HG03066 (cell line): Measurements from ENCODE around the gene SH3PXD2A.

Experiments used
- ATAC-seq: cut with Tn5 transposase; IDR thresholded peaks from one replicate; pipeline ENCODE4 v1.9.1; 2021; ENCODE audit warnings: low read depth; ENCODE audit not compliant: unreplicated experiment

Gene SH3PXD2A

GRCh38 chr10:103598654-103599115 lies 256.7 kb downstream of the SH3PXD2A start:
- no peak for ATAC-seq

- no peak for ATAC-seq
Measured at GRCh38 chr10:103597003-103597402, 258.4 kb downstream of the SH3PXD2A start.

DNA sequence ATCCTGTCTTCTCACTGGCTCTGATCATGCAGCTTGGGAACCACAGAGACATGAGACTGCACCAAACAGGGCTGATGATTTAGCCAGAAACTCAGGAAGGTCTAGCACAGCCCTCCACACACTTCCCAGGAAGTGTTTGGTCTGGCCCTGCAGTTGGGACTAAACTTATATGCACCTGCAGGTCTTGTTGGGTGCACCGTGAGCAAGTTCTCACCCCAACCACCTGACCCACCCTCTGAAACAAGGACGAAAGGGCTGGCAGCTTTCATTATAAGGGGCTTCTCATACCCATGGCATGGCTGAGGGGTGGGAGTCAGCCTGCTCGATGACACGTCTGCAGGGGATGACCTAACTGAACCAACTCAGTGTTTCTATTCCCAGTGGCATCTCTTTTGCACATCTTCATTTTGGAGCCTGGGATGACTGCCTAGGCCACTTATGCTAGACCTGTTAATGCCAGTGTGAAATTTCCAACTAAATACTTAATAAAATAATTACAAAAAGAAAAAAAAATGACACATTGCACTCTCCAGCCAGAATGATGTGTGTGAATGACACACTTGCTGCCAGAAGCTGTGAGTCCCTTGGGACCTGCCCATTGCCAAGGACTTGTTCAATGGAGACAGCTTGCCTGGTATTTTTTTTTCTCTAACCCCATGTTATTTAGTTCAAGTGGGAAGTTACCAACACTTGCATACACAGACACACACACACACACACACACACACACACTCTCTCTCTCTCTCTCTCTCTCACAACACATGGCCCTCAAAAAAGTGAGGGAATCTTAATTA lies 259.2 kb downstream of the SH3PXD2A start:
- no peak for ATAC-seq

DNA sequence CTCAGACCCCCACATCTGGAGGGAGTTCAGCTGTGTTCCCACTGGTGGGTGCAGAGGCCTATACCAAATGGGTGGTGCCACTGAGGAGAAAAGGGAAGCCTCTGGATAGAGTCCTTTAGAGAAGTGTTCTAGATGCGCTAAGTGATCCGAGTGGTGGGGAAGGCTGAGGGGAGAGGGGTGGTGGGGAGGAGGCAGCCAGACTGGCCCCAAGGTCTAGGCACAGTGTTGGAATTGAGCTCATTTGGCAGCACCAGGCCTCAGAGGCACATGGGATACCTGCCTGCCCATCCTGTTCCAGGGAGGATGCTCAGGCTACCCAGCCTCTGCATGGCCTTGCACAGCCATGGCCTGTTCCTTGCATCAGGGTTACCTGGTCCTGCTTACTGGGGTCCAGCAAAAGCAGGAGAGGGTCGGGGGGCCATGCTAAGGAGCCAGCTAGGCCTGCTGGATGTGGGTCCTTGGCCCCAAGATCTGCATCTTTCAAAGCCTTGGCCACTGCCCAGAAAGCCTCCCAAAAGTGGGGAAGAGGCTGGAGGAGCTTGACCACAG lies 262.3 kb downstream of the SH3PXD2A start:
- ATAC-seq: no peak

DNA sequence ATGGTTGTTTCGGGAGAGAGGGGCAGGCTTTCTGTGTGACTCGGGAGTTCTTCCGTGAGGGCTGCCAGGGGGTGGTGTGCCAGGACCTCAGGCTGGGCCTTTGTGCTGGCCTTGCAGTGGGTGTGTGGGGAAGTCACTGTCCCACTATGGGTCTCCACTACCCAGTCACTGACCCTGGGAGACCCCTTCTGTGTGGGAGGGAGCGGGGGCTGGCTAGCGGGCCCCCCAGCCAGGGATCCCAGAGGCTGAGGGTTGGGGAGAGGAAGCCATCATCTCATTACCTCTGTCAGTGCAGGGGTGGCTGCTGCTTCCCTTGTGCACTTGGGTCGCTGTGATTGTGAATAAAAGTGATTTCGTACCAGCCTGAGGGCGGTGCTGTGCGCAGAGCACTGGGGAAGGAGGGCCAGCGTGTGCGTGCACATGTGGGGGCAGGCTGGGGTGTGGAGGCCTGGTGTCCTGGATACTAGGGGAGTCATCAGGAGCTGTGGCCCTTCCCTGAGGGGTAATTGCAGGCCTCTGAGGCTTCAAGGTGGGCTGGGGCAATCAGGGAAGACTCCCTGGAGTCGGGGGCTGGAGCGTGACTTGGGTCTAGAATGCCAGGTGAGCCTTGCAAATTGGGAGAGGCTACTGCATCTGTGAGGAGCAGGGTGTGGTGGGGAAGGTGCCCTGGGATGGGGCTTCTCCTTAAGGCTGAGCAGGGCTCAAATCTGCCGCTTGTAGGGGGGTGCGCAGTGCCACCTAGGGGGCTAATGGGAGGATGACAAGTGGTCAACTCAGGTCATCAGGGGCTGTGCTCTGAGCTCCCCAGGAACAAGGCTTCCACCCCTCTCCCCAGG lies 263.0 kb downstream of the SH3PXD2A start:
- ATAC-seq: peak; percentile 62

DNA sequence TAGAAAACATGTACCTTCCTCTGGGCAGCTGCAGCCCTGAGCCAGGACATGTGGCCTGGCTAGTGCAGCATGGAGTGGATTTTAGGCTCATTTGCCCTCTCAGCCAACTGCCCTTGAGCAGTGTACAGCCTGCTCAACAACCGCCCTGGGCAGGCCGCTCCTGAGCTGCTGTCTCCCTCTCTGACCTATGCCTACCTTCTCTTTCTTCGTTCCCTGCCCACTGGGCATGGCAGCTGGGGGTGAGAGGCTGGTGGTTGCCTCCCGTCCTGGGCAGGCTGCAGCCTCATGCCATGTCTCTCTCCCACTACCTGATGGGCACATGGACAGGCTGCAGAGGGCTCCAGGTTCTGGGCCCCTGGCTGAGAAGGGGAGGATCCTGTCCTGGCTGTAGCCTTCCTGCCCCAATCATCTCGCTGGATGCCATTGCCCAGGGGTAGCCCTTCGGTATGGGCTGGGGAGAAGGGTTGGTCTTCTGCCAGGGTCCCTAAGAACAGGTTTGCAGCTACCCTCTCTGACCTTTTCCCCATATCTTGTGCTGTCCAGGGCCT lies 264.6 kb downstream of the SH3PXD2A start:
- no peak for ATAC-seq

DNA sequence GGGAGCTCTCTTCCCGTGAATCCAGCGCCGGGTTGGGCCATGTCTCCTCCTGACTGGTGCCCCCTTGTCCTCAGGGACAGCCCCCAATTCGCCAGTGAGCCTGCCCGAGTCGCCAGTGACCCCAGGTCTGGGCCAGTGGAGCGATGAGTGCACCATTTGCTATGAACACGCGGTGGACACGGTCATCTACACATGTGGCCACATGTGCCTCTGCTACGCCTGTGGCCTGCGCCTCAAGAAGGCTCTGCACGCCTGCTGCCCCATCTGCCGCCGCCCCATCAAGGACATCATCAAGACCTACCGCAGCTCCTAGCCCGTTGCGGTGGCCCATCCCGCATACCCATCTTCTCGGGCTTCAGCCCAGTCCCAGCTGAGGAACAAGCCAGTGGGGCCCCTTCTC lies 265.3 kb downstream of the SH3PXD2A start:
- no peak for ATAC-seq

DNA sequence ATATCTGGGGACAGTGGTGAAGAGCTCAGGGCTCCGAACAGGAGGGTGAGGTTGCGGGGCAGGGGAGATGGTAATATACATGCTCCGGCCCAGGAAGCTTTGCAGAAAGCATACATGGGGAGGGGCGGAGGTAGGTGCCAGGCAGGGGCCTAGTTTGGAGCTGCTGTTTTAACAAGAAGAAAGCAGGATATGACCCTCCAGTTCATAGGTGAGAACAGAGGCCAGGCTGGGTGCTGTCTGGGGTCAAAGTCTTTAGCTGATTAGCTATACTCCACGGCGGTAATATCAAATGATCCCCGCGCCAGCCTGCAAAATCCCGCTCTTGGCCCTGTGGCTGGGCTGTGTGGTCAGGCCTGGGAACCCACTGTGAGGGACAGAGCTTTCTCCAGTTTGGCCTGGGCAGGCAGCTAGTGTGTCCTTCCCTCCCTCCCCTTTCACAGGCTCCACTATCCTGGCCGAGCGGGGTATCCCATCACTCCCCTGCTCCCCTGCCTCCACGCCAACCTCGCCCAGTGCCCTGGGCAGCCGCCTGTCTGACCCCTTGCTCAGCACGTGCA lies 266.2 kb downstream of the SH3PXD2A start:
- ATAC-seq: no peak

DNA sequence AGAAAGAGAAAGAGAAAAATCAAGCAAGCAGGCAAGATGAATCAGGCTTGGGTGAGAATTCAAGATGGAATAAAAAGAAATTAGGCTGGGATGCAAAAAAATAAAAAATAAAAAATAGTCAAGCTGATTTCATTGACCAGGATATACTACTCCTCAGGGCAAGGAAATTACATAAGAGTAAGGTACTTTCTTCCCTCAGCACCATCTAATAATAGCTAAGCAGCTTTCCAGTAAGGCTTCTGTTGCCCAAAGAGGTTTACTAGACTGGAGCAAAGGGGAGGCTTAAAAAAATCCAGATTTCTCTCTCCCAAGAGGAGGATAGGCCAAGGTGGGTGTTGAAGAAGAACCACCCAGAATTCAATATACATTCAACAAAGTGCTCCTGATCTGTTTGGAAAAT lies 268.3 kb downstream of the SH3PXD2A start:
- ATAC-seq: no peak

DNA sequence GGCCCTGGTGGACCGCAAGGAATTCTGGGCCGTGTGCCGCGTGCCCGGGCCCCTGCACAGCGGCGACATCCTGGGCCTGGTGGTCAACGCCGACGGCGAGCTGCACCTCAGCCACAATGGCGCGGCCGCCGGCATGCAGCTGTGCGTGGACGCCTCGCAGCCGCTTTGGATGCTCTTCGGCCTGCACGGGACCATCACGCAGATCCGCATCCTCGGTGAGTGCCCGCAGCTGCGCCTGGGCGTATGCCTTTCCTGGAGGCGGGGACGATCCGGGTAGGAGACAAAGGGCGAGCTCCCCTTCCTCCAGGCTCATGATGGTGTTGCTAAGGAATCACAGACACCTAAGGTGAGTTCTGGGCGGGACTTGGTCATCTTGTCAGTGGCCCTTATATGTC lies 270.4 kb downstream of the SH3PXD2A start:
- no peak for ATAC-seq

DNA sequence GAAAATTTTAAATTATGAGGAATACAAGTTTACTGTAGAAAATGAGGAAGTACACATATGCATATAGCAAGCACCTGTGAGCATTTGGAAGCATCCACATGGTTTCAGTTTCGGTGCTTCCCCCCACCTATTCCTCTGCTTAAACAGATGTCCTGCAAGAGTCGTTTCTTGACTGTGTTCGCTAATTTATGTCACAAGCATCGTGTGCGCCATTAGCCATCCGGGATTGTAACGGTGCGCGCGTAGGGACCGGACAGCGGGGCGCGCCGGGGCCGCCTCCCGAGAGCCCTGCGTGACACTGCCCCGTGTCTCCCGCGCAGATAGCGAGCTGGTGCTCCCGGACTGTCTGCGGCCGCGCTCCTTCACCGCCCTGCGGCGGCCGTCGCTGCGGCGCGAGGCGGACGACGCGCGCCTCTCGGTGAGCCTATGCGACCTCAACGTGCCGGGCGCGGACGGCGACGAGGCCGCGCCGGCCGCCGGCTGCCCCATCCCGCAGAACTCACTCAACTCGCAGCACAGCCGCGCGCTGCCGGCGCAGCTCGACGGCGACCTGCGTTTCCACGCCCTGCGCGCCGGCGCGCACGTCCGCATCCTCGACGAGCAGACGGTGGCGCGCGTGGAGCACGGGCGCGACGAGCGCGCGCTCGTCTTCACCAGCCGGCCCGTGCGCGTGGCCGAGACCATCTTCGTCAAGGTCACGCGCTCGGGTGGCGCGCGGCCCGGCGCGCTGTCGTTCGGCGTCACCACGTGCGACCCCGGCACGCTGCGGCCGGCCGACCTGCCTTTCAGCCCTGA lies 271.0 kb downstream of the SH3PXD2A start:
- no peak for ATAC-seq

- no peak for ATAC-seq
Measured at GRCh38 chr10:103583871-103584215, 271.5 kb downstream of the SH3PXD2A start.

- ATAC-seq: no peak
Measured at GRCh38 chr10:103582331-103583123, 272.8 kb downstream of the SH3PXD2A start.

GRCh38 chr10:103581499-103581898 lies 273.9 kb downstream of the SH3PXD2A start:
- ATAC-seq: no peak

DNA sequence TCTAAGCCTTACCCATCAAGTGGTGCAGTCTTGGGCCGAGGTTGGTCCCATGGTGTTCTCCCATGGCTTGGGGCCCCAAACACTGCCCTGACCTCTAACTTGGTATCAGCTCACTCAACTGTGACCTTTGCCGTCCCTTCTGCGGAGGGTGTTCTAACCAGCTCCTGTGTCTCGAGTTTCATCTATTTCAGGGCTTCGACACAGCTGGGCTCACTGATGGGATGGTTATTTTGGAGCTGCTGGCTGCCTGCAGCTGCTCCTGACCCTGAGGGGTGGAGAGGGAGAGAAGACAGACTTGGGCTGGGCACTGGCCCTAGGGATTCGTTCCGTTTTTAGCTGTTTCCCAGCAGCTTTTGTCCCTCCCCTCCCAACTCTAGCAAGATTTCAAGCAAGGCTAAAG lies 274.9 kb downstream of the SH3PXD2A start:
- ATAC-seq: no peak

DNA sequence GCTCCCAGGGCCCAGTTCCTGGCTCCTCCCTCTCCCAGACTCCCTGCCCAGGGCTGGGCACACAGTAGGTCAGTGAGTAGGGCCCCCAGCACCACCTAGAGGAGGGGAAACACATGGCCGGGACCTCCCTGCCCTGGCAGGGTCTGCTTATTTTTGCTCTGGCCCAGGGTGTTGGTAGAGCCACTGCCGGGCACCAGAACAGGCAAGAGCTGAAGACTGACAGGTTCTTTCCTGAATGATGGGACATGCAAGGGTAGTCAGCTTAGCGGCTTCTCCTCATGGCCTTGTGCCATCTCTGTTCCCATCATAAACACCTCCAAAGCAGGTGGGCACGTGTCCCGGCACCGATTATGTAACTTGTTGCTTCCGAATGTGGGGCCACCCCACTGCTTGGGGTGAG lies 275.4 kb downstream of the SH3PXD2A start:
- no peak for ATAC-seq

DNA sequence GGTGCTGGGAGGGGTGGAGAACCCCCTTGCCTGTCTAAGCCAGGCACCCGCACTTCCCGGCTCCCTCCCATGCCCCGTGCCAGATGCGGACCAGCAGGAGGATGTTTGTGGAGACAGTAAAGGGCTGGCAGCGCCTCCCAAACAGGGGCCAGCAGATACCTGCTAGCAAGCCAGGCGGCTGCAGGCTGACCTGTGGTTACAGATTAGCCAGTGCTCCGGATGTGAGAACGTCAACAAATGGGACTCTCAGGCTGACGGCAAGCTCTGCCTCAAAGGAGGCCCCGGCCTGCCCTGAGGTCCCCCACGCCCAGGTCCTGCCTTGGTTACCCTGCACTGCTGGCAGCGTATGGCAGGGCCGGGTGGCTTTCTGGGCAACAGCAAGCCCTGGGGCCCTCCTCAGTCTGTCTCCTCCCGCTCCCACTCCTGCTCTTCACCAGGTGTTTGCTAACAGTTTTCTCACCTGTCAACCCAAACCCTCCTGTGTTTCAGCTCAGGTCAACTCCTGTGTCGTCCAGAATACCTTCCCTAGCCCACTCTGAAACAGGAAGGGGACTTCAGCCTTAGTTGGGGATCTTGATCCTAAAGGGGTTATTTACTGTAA lies 276.5 kb downstream of the SH3PXD2A start:
- ATAC-seq: no peak

DNA sequence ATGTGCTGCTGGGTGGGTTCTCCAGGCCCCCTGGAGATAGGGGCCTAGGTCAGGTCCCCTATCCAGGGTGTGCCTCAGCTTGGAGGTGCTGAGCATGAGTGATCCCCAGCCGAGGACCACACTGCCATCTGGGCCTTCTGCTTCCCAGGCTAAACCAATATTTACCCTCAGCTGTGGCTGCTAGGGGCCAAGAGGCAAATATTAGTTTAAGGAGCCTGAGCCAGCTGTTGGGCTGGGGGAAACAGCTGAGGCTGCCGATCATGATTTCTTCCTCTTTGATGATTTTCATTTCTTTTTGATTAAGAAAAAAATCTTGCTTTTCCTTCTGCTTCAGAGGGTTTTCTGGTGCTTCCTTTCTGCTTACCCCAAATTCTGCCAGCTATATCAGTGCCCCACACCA lies 278.5 kb downstream of the SH3PXD2A start:
- ATAC-seq: no peak

DNA sequence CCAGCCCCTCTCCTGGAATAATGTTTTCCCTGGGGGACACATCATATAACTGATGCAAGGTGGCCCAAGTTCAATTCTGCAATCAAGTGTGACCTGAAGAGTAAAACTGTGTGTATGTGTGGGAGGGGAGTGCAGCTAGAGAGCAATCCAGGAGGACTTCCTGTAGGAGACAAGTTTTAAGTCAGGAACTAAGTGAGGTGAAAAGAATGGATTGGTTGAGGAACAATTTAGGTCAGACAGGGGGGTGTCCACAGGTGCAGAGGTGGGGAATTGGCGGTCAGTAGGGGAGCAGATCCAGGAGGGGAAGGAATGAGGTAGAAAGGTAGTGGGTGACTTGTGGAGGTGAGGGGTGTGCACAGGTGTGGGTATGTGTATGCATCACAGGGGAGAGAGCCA lies 279.3 kb downstream of the SH3PXD2A start:
- ATAC-seq: no peak
